K562 (cell line): ENCODE data around the gene FAM227A. TPM values are rescaled to one million over a fixed set of nuclear protein-coding genes. Genes with fewer than 3 reads are reported as not detected.

Source experiments
- CSDE1 ChIP-seq, 2 experiments: fragments of 450-650 bp; IDR thresholded peaks; 2 replicates each; pipeline ENCODE4 v1.6.1; 2016; ENCODE audit warnings: mild to moderate bottlenecking in 1 of 2
- LCOR ChIP-seq: sonication (generic); formaldehyde crosslinking; IDR thresholded peaks from 2 replicates; pipeline ENCODE4 v1.8.0; 2022; ENCODE audit warnings: mild to moderate bottlenecking, missing genetic modification reagents
- YY1 ChIP-seq, 3 experiments: IDR thresholded peaks; 2 replicates each; pipeline ENCODE4 v1.6.1; 2011; ENCODE audit warnings: low read length in 2 of 3, mild to moderate bottlenecking in 2 of 3, moderate library complexity in 2 of 3, borderline replicate concordance in 1 of 3, control low read depth in 1 of 3, low read depth in 1 of 3; ENCODE audit not compliant: insufficient read depth in 3 of 3, insufficient replicate concordance in 2 of 3, control insufficient read depth in 1 of 3, insufficient read length in 1 of 3; ENCODE audit errors: extremely low read depth in 1 of 3
- ZBTB1 ChIP-seq: sonication (generic); formaldehyde crosslinking; IDR thresholded peaks from 2 replicates; pipeline ENCODE4 v1.8.1; 2023; ENCODE audit warnings: missing genetic modification reagents, low read depth, mild to moderate bottlenecking, borderline replicate concordance
- ZFX ChIP-seq: sonication (generic); formaldehyde crosslinking; IDR thresholded peaks from 2 replicates; pipeline ENCODE4 v1.8.0; 2022; ENCODE audit warnings: mild to moderate bottlenecking, missing genetic modification reagents, moderate library complexity
- polyA plus RNA-seq, 8 experiments: library from polyadenylated mRNA; depleted of rRNA in 4 of 8; stranded (reverse) in 5 of 8; unstranded in 3 of 8; fragments of >200 nt; fragmentation: Nextera tagmentation in 2 of 8; fragmentation: Illumina TruSeq in 1 of 8; extraction: Ambion mirVana in 2 of 8; extraction: Trizol in 1 of 8; gene quantifications; 2 replicates each; pipeline versions ENCODE4 v1.2.1 to v1.2.3, GENCODE V29; 2011 to 2014; ENCODE audit warnings: inconsistent platforms in 1 of 8, missing spikeins in 1 of 8
- total RNA-seq, 7 experiments: library from RNA; depleted of rRNA in 6 of 7; stranded (reverse); fragments of >200 nt in 6 of 7; fragmentation: Illumina TruSeq in 2 of 7; extraction: Trizol in 2 of 7; gene quantifications; 2 replicates each; pipeline versions ENCODE4 v1.2.1 to v1.2.3, GENCODE V29; 2011 to 2021; ENCODE audit warnings: low replicate concordance in 1 of 7
- TF ChIP-seq, protein P1 (sequence below), 2 experiments: IDR thresholded peaks in 1 of 2; conservative IDR thresholded peaks in 1 of 2; 2 replicates each; pipeline ENCODE4 v1.6.1; 2016; ENCODE audit warnings: low read depth in 2 of 2, mild to moderate bottlenecking in 1 of 2, missing compliant biosample characterization in 1 of 2, missing genetic modification characterization in 1 of 2, moderate library complexity in 1 of 2
- TF ChIP-seq, protein P2 (sequence below), 2 experiments: fragments of 200-800 bp in 1 of 2; sonication (Bioruptor generic) in 1 of 2; sonication (generic) in 1 of 2; formaldehyde crosslinking in 1 of 2; IDR thresholded peaks in 1 of 2; conservative IDR thresholded peaks in 1 of 2; 2 replicates each; pipeline versions ENCODE4 v1.5.0 to v1.6.1; 2016 to 2020; ENCODE audit warnings: missing compliant biosample characterization in 1 of 2, missing genetic modification characterization in 1 of 2, missing genetic modification reagents in 1 of 2
- TF ChIP-seq, protein P3 (sequence below): fragments of 450-650 bp; IDR thresholded peaks from 2 replicates; pipeline ENCODE4 v1.6.1; 2016; ENCODE audit warnings: antibody characterized with exemption
- TF ChIP-seq, protein P4 (sequence below): fragments of 200-800 bp; sonication (Bioruptor generic); IDR thresholded peaks from 2 replicates; pipeline ENCODE4 v1.6.1; 2017; ENCODE audit warnings: missing genetic modification characterization, missing compliant biosample characterization
- TF ChIP-seq, protein P5 (sequence below): sonication (generic); formaldehyde crosslinking; IDR thresholded peaks from 2 replicates; pipeline ENCODE4 v1.8.1; 2022; ENCODE audit warnings: missing genetic modification reagents
- TF ChIP-seq, protein P6 (sequence below), 2 experiments: IDR thresholded peaks; 2 replicates each; pipeline ENCODE4 v1.6.1; 2011; ENCODE audit warnings: borderline replicate concordance in 1 of 2, control low read depth in 1 of 2, low read depth in 1 of 2, low read length in 1 of 2, mild to moderate bottlenecking in 1 of 2, mixed read lengths in 1 of 2, moderate library complexity in 1 of 2; ENCODE audit not compliant: insufficient read depth in 1 of 2, insufficient read length in 1 of 2, poor library complexity in 1 of 2, severe bottlenecking in 1 of 2; ENCODE audit errors: extremely low read depth in 1 of 2

Gene FAM227A
- total and polyA plus RNA-seq, 9 of the 15 experiments (the other 6 are each of a cell fraction or from before 2014, with no cell fraction given) = 0.10 to 2.2 (median 0.83) TPM

DNA sequence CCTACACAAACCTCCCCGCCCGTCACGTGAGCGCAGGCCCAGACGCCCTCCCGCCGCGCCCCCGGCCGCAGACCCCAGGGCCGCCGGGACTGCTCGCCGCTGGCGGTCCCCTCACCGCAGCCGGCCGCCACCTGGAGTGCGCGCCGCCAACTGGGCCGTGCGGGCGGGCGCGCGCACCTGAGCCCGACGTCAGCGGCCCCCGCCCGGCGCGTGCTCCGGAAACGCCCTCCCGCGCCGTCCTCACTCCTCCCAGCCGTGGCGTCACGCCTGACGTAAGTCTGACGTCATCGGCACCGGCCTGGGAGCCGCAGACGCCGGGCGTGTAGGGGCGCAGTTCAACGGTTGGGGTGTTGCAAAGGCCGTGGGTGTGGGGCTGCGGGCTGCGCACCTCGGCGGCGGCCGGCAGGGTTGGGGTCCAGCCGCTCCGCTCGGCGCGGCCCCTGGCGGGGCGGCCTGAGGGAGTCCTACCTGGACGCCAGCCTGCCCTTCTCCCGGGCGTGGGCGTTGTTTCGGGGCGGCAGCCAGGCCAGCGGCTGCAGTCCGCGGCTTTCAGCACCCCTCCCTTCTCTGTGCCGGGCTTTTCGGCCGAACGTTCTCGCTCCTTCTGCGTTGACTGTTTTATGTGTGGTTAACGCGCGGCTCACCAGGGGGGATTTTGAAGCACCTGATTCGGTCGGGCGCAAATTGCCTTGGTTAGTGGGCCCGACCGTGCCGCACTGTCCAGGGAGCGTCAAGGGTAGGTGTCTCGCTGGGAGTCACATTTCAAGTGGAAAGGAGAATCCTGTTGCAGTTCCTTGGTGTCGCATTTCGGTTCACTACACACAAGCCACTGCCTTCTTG, 44.8 kb upstream of the FAM227A start, which contains the start of gene JOSD1 (continued):
- TF ChIP-seq, protein P1, sequence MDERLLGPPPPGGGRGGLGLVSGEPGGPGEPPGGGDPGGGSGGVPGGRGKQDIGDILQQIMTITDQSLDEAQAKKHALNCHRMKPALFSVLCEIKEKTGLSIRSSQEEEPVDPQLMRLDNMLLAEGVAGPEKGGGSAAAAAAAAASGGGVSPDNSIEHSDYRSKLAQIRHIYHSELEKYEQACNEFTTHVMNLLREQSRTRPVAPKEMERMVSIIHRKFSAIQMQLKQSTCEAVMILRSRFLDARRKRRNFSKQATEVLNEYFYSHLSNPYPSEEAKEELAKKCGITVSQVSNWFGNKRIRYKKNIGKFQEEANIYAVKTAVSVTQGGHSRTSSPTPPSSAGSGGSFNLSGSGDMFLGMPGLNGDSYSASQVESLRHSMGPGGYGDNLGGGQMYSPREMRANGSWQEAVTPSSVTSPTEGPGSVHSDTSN (CRISPR knock-in tag; IDR thresholded peaks at IDR 0.05; ENCODE audit: low read depth) = no peak
- TF ChIP-seq, protein P1 (tag; conservative IDR thresholded peaks at IDR 0.05; ENCODE audit: low read depth) = no peak
- TF ChIP-seq ZBTB1 (peak; percentile 91), CSDE1 (IDR thresholded peaks at IDR 0.05) (peak in 1 of 2 experiments; percentile 83; a peak in 1 of 4 replicates), LCOR (CRISPR knock-in tag) (0 out of 2 replicates have a peak, but pooled peaks have one; percentile 19), ZFX (CRISPR knock-in tag) (peak; percentile 88), YY1 (IDR thresholded peaks at IDR 0.05; ENCODE audit: borderline replicate concordance in 1 of 3, control insufficient read depth in 1 of 3, extremely low read depth in 1 of 3, insufficient read depth in 3 of 3, insufficient read length in 1 of 3, insufficient replicate concordance in 2 of 3, low read depth in 1 of 3, low read length in 2 of 3) (peak in 1 of 3 experiments; percentile 21)
- TF ChIP-seq, protein P2, sequence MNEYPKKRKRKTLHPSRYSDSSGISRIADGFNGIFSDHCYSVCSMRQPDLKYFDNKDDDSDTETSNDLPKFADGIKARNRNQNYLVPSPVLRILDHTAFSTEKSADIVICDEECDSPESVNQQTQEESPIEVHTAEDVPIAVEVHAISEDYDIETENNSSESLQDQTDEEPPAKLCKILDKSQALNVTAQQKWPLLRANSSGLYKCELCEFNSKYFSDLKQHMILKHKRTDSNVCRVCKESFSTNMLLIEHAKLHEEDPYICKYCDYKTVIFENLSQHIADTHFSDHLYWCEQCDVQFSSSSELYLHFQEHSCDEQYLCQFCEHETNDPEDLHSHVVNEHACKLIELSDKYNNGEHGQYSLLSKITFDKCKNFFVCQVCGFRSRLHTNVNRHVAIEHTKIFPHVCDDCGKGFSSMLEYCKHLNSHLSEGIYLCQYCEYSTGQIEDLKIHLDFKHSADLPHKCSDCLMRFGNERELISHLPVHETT (CRISPR knock-in tag; conservative IDR thresholded peaks at IDR 0.05 in 1 of 2, IDR thresholded peaks at IDR 0.05 in 1 of 2) = peak in 1 of 2 experiments; percentile 68; a peak in 1 of 4 replicates
- TF ChIP-seq, protein P3, sequence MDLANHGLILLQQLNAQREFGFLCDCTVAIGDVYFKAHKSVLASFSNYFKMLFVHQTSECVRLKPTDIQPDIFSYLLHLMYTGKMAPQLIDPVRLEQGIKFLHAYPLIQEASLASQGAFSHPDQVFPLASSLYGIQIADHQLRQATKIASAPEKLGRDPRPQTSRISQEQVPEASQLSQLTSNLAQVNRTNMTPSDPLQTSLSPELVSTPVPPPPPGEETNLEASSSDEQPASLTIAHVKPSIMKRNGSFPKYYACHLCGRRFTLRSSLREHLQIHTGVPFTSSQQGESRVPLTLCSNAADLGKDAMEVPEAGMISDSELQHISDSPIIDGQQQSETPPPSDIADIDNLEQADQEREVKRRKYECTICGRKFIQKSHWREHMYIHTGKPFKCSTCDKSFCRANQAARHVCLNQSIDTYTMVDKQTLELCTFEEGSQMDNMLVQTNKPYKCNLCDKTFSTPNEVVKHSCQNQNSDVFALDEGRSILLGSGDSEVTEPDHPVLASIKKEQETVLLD = 0 out of 2 replicates have a peak, but pooled peaks have one; percentile 17
- TF ChIP-seq, protein P4, sequence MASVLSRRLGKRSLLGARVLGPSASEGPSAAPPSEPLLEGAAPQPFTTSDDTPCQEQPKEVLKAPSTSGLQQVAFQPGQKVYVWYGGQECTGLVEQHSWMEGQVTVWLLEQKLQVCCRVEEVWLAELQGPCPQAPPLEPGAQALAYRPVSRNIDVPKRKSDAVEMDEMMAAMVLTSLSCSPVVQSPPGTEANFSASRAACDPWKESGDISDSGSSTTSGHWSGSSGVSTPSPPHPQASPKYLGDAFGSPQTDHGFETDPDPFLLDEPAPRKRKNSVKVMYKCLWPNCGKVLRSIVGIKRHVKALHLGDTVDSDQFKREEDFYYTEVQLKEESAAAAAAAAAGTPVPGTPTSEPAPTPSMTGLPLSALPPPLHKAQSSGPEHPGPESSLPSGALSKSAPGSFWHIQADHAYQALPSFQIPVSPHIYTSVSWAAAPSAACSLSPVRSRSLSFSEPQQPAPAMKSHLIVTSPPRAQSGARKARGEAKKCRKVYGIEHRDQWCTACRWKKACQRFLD (CRISPR knock-in tag) = peak; percentile 84
- TF ChIP-seq, protein P5, sequence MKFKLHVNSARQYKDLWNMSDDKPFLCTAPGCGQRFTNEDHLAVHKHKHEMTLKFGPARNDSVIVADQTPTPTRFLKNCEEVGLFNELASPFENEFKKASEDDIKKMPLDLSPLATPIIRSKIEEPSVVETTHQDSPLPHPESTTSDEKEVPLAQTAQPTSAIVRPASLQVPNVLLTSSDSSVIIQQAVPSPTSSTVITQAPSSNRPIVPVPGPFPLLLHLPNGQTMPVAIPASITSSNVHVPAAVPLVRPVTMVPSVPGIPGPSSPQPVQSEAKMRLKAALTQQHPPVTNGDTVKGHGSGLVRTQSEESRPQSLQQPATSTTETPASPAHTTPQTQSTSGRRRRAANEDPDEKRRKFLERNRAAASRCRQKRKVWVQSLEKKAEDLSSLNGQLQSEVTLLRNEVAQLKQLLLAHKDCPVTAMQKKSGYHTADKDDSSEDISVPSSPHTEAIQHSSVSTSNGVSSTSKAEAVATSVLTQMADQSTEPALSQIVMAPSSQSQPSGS = peak; percentile 98
- TF ChIP-seq, protein P6, sequence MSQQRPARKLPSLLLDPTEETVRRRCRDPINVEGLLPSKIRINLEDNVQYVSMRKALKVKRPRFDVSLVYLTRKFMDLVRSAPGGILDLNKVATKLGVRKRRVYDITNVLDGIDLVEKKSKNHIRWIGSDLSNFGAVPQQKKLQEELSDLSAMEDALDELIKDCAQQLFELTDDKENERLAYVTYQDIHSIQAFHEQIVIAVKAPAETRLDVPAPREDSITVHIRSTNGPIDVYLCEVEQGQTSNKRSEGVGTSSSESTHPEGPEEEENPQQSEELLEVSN (IDR thresholded peaks at IDR 0.05; ENCODE audit: borderline replicate concordance in 1 of 2, extremely low read depth in 1 of 2, insufficient read depth in 1 of 2, insufficient read length in 1 of 2, low read depth in 1 of 2, low read length in 1 of 2, poor library complexity in 1 of 2, severe bottlenecking in 1 of 2) = peak; percentile 31 to 47
